GM23248 (cell line): Measurements from ENCODE around the gene PRDM1. TPM values are rescaled to one million over a fixed set of nuclear protein-coding genes. Genes with fewer than 3 reads are reported as not detected.

Experiments used
- DNase-seq: peaks from one replicate; pipeline ENCODE4 v3.0.0-alpha.2; 2015
- H2AFZ ChIP-seq: fragments of 200-600 bp; sonication (generic); 2 replicates; pipeline ENCODE4 v1.6.1; 2016; ENCODE audit warnings: antibody characterized with exemption
- H3F3A ChIP-seq: fragments of 200-600 bp; sonication (generic); 2 replicates; pipeline ENCODE4 v1.6.1; 2016; ENCODE audit warnings: mild to moderate bottlenecking, antibody characterized with exemption, mixed run types; ENCODE audit not compliant: insufficient read depth
- H3K27ac ChIP-seq: fragments of 200-600 bp; sonication (generic); 2 replicates; pipeline ENCODE4 v1.5.1; 2016; ENCODE audit warnings: mild to moderate bottlenecking
- H3K27me3 ChIP-seq: fragments of 200-600 bp; sonication (generic); replicated peaks from 2 replicates; pipeline ENCODE4 v1.6.1; 2016; ENCODE audit warnings: mild to moderate bottlenecking; ENCODE audit not compliant: insufficient read depth
- H3K36me3 ChIP-seq: fragments of 200-600 bp; sonication (generic); 2 replicates; pipeline ENCODE4 v1.6.1; 2016; ENCODE audit warnings: low read depth, mild to moderate bottlenecking
- H3K4me1 ChIP-seq: fragments of 200-600 bp; sonication (generic); 2 replicates; pipeline ENCODE4 v1.6.1; 2016; ENCODE audit warnings: mild to moderate bottlenecking; ENCODE audit not compliant: insufficient read depth
- H3K4me2 ChIP-seq: fragments of 200-600 bp; sonication (generic); one replicate; pipeline ENCODE4 v1.6.1; 2016; ENCODE audit warnings: mild to moderate bottlenecking; ENCODE audit not compliant: unreplicated experiment
- H3K4me3 ChIP-seq: fragments of 200-600 bp; sonication (generic); 2 replicates; pipeline ENCODE4 v1.5.1; 2016; ENCODE audit warnings: mild to moderate bottlenecking
- H3K79me2 ChIP-seq: fragments of 200-600 bp; sonication (generic); 2 replicates; pipeline ENCODE4 v1.6.1; 2016; ENCODE audit warnings: mild to moderate bottlenecking; ENCODE audit not compliant: insufficient read depth
- H3K9ac ChIP-seq: fragments of 200-600 bp; sonication (generic); 2 replicates; pipeline ENCODE4 v1.6.1; 2016; ENCODE audit warnings: mild to moderate bottlenecking
- H3K9me2 ChIP-seq: fragments of 200-600 bp; sonication (generic); 2 replicates; pipeline ENCODE4 v1.6.1; 2016; ENCODE audit warnings: mixed run types, mild to moderate bottlenecking, moderate library complexity; ENCODE audit not compliant: insufficient read depth
- H3K9me3 ChIP-seq: fragments of 200-600 bp; sonication (generic); one replicate; pipeline ENCODE4 v1.6.1; 2017; ENCODE audit warnings: low read depth
- H4K20me1 ChIP-seq: fragments of 200-600 bp; sonication (generic); 2 replicates; pipeline ENCODE4 v1.6.0; 2016; ENCODE audit not compliant: insufficient read depth
- EZH2 ChIP-seq: fragments of 200-600 bp; sonication (generic); IDR thresholded peaks from 2 replicates; pipeline ENCODE4 v1.6.1; 2018; ENCODE audit warnings: antibody characterized with exemption, mild to moderate bottlenecking; ENCODE audit not compliant: insufficient read depth, poor library complexity, severe bottlenecking
- EZH2phosphoT487 ChIP-seq: fragments of 200-600 bp; sonication (generic); IDR thresholded peaks from 2 replicates; pipeline ENCODE4 v1.6.1; 2018; ENCODE audit warnings: antibody characterized with exemption, moderate library complexity, mild to moderate bottlenecking, low read depth; ENCODE audit not compliant: insufficient read depth
- WGBS, 2 experiments: methylation state at CpG; one replicate each; pipeline ENCODE4 v1.1.6; 2015 to 2017; ENCODE audit warnings: low lambda C conversion rate in 2 of 2, low coverage in 1 of 2; ENCODE audit errors: missing lambda C conversion rate in 2 of 2; 5-methylcytosine and 5-hydroxymethylcytosine counted together
- in situ Hi-C: fragments of 300-500 bp; cut with MboI; formaldehyde crosslinking; loops from 2 replicates; pipeline ENCODE4 v1.15.0; 2020
- polyA plus RNA-seq: library from polyadenylated mRNA; unstranded; fragments of >200 nt; fragmentation: Nextera tagmentation; extraction: Ambion mirVana; gene quantifications from 2 replicates; pipeline ENCODE4 v1.2.1, GENCODE V29; 2016
- total RNA-seq: library from RNA; depleted of rRNA; stranded (reverse); fragments of >200 nt; shearing (Covaris generic); gene quantifications from 2 replicates; pipeline ENCODE4 v1.2.3, GENCODE V29; 2014; rRNA removed

Gene PRDM1
- total RNA-seq (2.7 and 3.8 TPM in 2 replicates), polyA plus RNA-seq (3.5 and 3.9 TPM in 2 replicates)

GRCh38 chr6:106085984-106086813 is at the start of gene PRDM1:
PRDM1 (plus strand) TSS chr6:106086336; CDS start chr6:106086554, 218 bp downstream.
- no peaks in the 10 kb centered on the region for H3K9me2 ChIP-seq
- no peaks in the 10 kb centered on the region for H3K36me3 ChIP-seq
- peak within 1 kb of the TSS; percentile 93 for H3K4me3 ChIP-seq
- H3K9ac ChIP-seq: peak within 1 kb of the TSS; percentile 75
- peak within 1 kb of the TSS; percentile 75 for H3K27ac ChIP-seq
- no peaks in the 10 kb centered on the region for H3K27me3 ChIP-seq
- H3K4me2 ChIP-seq: peak within 1 kb of the TSS; percentile 98
- no peaks in the 10 kb centered on the region for H3K9me3 ChIP-seq
- H4K20me1 ChIP-seq: no peaks in the 10 kb centered on the region
- peak within 1 kb of the TSS; percentile 91 for H2AFZ ChIP-seq
- peaks cover 48% of the 10 kb centered on the region for H3K79me2 ChIP-seq
- H3K4me1 ChIP-seq: peaks cover 66% of the 10 kb centered on the region
- H3F3A ChIP-seq: peaks cover 53% of the 10 kb centered on the region
- peak; percentile 81 for DNase-seq
- WGBS, 2 experiments: 1 to 2% methylated on average over 44 of the region's 44 CpGs
- in situ Hi-C loops: loop anchor here (25.0 kb wide), 1 partner anchor 599 kb away; no protein-coding TSS in a partner anchor
- TF ChIP-seq EZH2phosphoT487 (no peak), EZH2 (no peak)

- Histone ChIP-seq H3K79me2 (no peaks in the 10 kb centered on the region), H3K27me3 (no peaks in the 10 kb centered on the region), H4K20me1 (no peaks in the 10 kb centered on the region), H3K4me1 (no peaks in the 10 kb centered on the region; the same call in 1 of the 2 replicates), H3K9ac (no peak overlapping the region), H3K27ac (no peak overlapping the region), H3K36me3 (no peaks in the 10 kb centered on the region), H3K4me3 (no peak overlapping the region), H3K9me3 (no peaks in the 10 kb centered on the region), H3F3A (peaks cover 7% of the 10 kb centered on the region), H2AFZ (no peak overlapping the region), H3K4me2 (no peak overlapping the region), H3K9me2 (no peaks in the 10 kb centered on the region)
- no peak for TF ChIP-seq EZH2phosphoT487
- no peak for TF ChIP-seq EZH2
- DNase-seq: peak; percentile 50
- in situ Hi-C loops: no loop called here
Measured at GRCh38 chr6:106037060-106037459, 49.1 kb upstream of the PRDM1 start.

GRCh38 chr6:106039897-106040592 is 46.1 kb upstream of the PRDM1 start:
- Histone ChIP-seq H3F3A (peaks cover 7% of the 10 kb centered on the region), H3K36me3 (no peaks in the 10 kb centered on the region), H3K27ac (no peak overlapping the region), H3K4me3 (no peak overlapping the region), H4K20me1 (no peaks in the 10 kb centered on the region), H3K9ac (no peak overlapping the region), H3K4me2 (no peak overlapping the region), H3K9me2 (no peaks in the 10 kb centered on the region), H2AFZ (no peak overlapping the region), H3K9me3 (no peaks in the 10 kb centered on the region), H3K27me3 (no peaks in the 10 kb centered on the region), H3K4me1 (no peaks in the 10 kb centered on the region; the same call in 1 of the 2 replicates), H3K79me2 (no peaks in the 10 kb centered on the region)
- no peak for TF ChIP-seq EZH2phosphoT487
- no peak for TF ChIP-seq EZH2
- 86 to 87% methylated on average over 6 of the region's 6 CpGs for WGBS, 2 experiments
- in situ Hi-C loops: no loop called here
- DNase-seq: no peak

GRCh38 chr6:106044151-106044550 is 42.0 kb upstream of the PRDM1 start:
- no peaks in the 10 kb centered on the region for H4K20me1 ChIP-seq
- WGBS, 2 experiments: 96 to 100% methylated on average over 1 of the region's 1 CpG

More at GRCh38 chr6:106044151-106044550, 42.0 kb upstream of the PRDM1 start:
- H3K9me3 ChIP-seq: no peaks in the 10 kb centered on the region
- H3K9me2 ChIP-seq: no peaks in the 10 kb centered on the region
- no peaks in the 10 kb centered on the region for H3K36me3 ChIP-seq
- H3K79me2 ChIP-seq: no peaks in the 10 kb centered on the region
- TF ChIP-seq EZH2 (no peak), EZH2phosphoT487 (no peak)
- no peak for DNase-seq
- in situ Hi-C loops: no loop called here
- H3K9ac ChIP-seq: no peak overlapping the region
- H2AFZ ChIP-seq: no peak overlapping the region
- H3K4me3 ChIP-seq: no peak overlapping the region
- H3F3A ChIP-seq: no peaks in the 10 kb centered on the region
- no peak overlapping the region for H3K27ac ChIP-seq
- H3K4me1 ChIP-seq: no peaks in the 10 kb centered on the region
- H3K27me3 ChIP-seq: no peaks in the 10 kb centered on the region
- H3K4me2 ChIP-seq: no peak overlapping the region
